GM19023 (cell line): ENCODE measurements around the gene NXNL2.

Source experiments
- ATAC-seq: cut with Tn5 transposase; IDR thresholded peaks from one replicate; pipeline ENCODE4 v1.9.1; 2021; ENCODE audit warnings: mild to moderate bottlenecking, moderate library complexity; ENCODE audit not compliant: unreplicated experiment

Gene NXNL2

GRCh38 chr9:88578121-88579049, 43.4 kb downstream of the NXNL2 start:
- peak; percentile 74 for ATAC-seq

- no peak for ATAC-seq
These were observed 44.2 kb downstream of the NXNL2 start for GRCh38 chr9:88579050-88579715.

- ATAC-seq, result no peak
These were observed 46.0 kb downstream of the NXNL2 start for GRCh38 chr9:88580961-88581360.

- no peak for ATAC-seq
These were observed 49.1 kb downstream of the NXNL2 start for GRCh38 chr9:88583901-88584596.

GRCh38 chr9:88585426-88585825, 50.4 kb downstream of the NXNL2 start:
- ATAC-seq, result no peak

- ATAC-seq, result no peak
These were observed 51.5 kb downstream of the NXNL2 start for GRCh38 chr9:88586452-88586851.

- no peak for ATAC-seq
These were observed 52.2 kb downstream of the NXNL2 start for GRCh38 chr9:88587182-88587581.

GRCh38 chr9:88587885-88588649, 53.1 kb downstream of the NXNL2 start:
- ATAC-seq, result no peak

GRCh38 chr9:88589656-88590055, 54.7 kb downstream of the NXNL2 start:
- ATAC-seq, result no peak

GRCh38 chr9:88590558-88591146, 55.7 kb downstream of the NXNL2 start:
- ATAC-seq, result no peak

- ATAC-seq, result peak; percentile 77
These were observed 58.7 kb downstream of the NXNL2 start for GRCh38 chr9:88593537-88594185.
